Measurements from ENCODE around the gene SMTNL2. TPM values are rescaled to one million over a fixed set of nuclear protein-coding genes. Genes with fewer than 3 reads are reported as not detected.

SMTNL2 gene
- 5.8 TPM for total RNA-seq

DNA sequence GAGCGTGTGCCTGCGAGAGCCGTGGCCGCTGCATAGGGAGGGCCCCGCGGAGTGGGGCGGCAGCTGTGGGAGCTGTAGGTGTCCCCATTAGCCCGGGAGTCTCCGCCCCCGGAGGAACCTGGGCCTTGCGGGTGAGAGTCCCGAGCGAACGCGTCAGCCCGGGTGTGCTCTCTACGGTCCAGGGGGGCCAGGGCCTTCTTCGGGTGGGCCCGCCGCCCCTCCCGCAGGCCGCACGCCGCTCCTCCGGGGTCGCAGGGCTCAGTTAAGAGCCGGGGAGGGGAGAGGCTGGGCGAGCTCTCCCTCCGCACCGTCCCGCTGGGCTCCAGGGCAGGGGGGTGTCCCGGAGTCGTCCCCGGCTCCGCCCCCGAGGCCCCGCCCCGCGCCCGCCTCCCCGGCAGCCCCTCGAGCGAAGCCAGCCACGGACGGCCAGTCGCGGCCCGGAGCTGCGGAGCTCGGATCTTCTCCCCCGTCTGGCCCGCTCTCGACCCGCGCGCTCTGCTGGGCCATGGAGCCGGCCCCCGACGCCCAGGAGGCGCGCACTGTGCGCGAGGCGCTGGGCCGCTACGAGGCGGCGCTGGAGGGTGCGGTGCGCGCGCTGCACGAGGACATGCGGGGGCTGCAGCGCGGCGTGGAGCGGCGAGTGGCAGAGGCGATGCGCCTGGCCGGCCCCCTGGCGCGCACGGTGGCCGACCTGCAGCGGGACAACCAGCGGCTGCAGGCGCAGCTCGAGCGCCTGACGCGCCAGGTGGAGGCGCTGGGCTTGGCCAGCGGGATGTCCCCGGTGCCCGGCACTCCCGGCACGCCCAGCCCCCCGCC is at the start of gene SMTNL2:
SMTNL2 (plus strand) TSS at position 429 of the 816 bp plus-strand sequence; CDS start at position 506, 77 bp downstream.

DNA sequence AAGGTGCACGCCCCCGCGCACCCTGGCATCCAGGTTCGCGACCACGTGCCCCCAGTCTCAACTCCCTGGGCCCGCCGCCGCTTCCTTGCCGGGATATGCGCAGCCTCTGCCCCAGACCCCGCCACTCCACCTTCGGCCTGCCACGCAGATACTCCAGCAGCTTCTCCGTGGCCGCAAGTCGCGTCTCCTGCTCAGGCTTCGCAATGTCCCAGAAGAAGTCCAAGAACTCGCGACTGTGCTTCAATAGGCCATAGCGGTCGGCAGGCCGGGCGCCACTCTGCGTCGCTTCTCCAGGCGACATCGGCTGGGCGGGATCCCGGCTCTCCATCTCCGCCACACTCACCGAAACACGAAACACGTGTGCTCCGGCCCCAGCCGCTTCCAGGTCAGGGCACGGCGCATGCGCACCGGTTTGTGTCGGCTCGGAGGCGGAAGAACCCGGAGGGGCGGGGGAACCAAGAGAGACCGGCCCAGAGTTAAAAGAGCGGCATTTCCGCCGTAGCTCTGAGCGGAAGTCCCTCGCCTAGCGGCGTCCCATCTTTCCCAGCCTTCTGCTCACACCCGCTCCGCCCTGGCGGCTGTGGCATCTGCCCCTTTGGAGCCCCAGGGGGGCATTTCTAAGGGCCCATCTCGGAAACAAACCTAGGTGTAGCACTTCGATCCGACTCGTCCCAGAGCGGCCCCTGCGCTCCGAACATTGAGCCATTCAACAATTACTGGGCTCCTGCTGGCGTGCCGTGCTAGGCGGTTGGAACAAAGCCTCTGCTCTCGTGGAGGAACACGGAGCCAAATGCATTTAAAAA is 29.1 kb upstream of the SMTNL2 start, which contains the start of gene MYBBP1A:
MYBBP1A (minus strand) TSS at position 388 of the 803 bp plus-strand sequence; CDS start at position 328, 60 bp downstream.

GRCh38 chr17:4560421-4560820 is 23.9 kb upstream of the SMTNL2 start, which contains the start of gene GGT6:
GGT6 (minus strand) TSS chr17:4560577; CDS start chr17:4560521, 56 bp downstream.

DNA sequence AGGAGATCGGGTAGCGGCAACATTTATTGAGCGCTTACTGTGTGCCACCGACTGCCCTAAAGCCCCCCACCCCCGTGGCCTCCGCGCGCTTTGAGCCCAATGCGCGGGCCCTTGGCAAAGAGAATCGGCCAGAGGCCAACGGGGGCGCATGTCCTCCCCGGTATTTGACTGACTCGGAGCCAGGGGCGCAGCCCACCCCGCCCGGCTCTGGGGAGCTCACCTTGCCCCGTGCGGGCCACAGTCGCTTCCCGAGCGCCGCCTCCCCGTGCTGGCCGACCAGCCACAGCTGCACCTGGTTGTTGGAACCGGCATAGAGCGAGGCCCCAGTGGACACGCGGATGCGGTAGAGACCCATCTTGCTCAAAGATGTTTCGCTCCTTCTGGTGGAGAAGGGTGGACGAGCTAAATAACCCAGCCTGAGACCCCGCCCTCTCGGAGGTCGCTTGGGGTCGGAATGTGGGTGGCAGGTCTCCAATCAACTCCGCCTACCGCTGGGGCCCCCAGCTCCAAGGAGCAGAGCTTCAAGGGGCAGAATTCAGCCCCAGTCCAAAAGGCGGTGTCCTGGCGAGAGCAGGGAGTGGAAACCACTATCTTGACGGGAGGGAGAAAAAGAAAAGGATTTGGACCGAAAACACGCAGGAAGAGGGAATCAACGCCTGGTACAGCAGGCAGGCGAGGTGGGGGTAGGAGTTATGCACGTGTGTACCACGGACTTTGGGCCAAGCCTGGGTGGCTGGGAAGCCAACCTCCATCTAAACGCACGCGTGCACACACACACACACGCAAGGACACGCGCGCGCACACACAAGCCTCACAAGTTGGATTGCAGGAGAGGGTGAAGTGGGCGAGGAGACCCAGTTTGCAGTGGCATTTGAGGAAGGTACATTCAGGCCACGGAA is 57.2 kb downstream of the SMTNL2 start, which contains the start of gene ALOX15:
ALOX15 (minus strand) TSS at position 382 of the 899 bp plus-strand sequence; CDS start at position 355, 27 bp downstream.

Small RNA genes lying within 50 kb of the gene (small RNA-seq; reads per million reads assigned to genes)
- gene RNU6-955P: not detected

Other genes starting within 250 kb of the SMTNL2 start
- gene UBE2G1, start 217.9 kb upstream of the SMTNL2 start, total RNA-seq: 40.4 TPM
- gene SPNS3, start 150.6 kb upstream of the SMTNL2 start, total RNA-seq: 1.4 TPM
- gene SPNS2, start 85.6 kb upstream of the SMTNL2 start, total RNA-seq: 16.6 TPM
- 39.0 TPM for gene MYBBP1A, start 29.1 kb upstream of the SMTNL2 start, total RNA-seq
- not detected for gene GGT6, start 24.0 kb upstream of the SMTNL2 start, total RNA-seq
- gene ALOX15, start 57.1 kb downstream of the SMTNL2 start, total RNA-seq: not detected
- 31.1 TPM for gene PELP1, start 119.6 kb downstream of the SMTNL2 start, total RNA-seq
- gene ARRB2, start 126.1 kb downstream of the SMTNL2 start, total RNA-seq: 16.4 TPM
- gene MED11, start 146.9 kb downstream of the SMTNL2 start, total RNA-seq: 8.3 TPM
- 0.23 TPM for gene ZMYND15, start 155.3 kb downstream of the SMTNL2 start, total RNA-seq
- gene CXCL16, start 155.4 kb downstream of the SMTNL2 start, total RNA-seq: 1.8 TPM
- gene TM4SF5, start 187.4 kb downstream of the SMTNL2 start, total RNA-seq: not detected
- 0.69 TPM for gene VMO1, start 201.8 kb downstream of the SMTNL2 start, total RNA-seq
- gene GLTPD2, start 204.4 kb downstream of the SMTNL2 start, total RNA-seq: not detected
- gene PSMB6, start 211.6 kb downstream of the SMTNL2 start, total RNA-seq: 111 TPM
- gene PLD2, start 222.6 kb downstream of the SMTNL2 start, total RNA-seq: 10.8 TPM
- 29.3 TPM for gene MINK1, start 248.8 kb downstream of the SMTNL2 start, total RNA-seq